Right renal pelvis (tissue), 4 donors: Measurements from ENCODE around the gene HYDIN. TPM values are rescaled to one million over a fixed set of nuclear protein-coding genes. Genes with fewer than 3 reads are reported as not detected.
"Not testable (repeated sequence)": the region's sequence is repeated elsewhere in the genome, so short reads cannot be mapped to it uniquely, and the experiment has no call there.

Experiments
- DNase-seq, 4 donors: peaks; one replicate each; pipeline ENCODE4 v3.0.0-alpha.2; 2013; ENCODE audit warnings: low read depth in 4 of 4, low spot score in 3 of 4, missing footprints in 1 of 4
- polyA plus RNA-seq, 4 donors: library from polyadenylated mRNA; unstranded; fragments of 120-200 nt; gene quantifications; one replicate each; pipeline ENCODE4 v1.2.1, GENCODE V29; 2013; ENCODE audit not compliant: insufficient read length in 4 of 4

Gene HYDIN
- polyA plus RNA-seq, 4 donors, result 11.6 to 13.1 (median 13.0) TPM

- not testable (repeated sequence) for DNase-seq
Measured at GRCh38 chr16:70888208-70888607, 342.3 kb downstream of the HYDIN start.

GRCh38 chr16:70884652-70885051 lies 345.9 kb downstream of the HYDIN start:
- DNase-seq, result not testable (repeated sequence)

- not testable (repeated sequence) for DNase-seq
Measured at GRCh38 chr16:70882311-70882710, 348.2 kb downstream of the HYDIN start.

GRCh38 chr16:70877895-70878294 lies 352.6 kb downstream of the HYDIN start:
- DNase-seq, result not testable (repeated sequence)

- DNase-seq, result not testable (repeated sequence)
Measured at GRCh38 chr16:70876442-70876841, 354.1 kb downstream of the HYDIN start.

- DNase-seq, result not testable (repeated sequence)
Measured at GRCh38 chr16:70864698-70865097, 365.8 kb downstream of the HYDIN start.

- not testable (repeated sequence) for DNase-seq
Measured at GRCh38 chr16:70861996-70862395, 368.5 kb downstream of the HYDIN start.

GRCh38 chr16:70851299-70851698 lies 379.2 kb downstream of the HYDIN start:
- not testable (repeated sequence) for DNase-seq

- not testable (repeated sequence) for DNase-seq
Measured at GRCh38 chr16:70823498-70824118, 406.9 kb downstream of the HYDIN start.

GRCh38 chr16:70822734-70823133 lies 407.8 kb downstream of the HYDIN start:
- DNase-seq, result not testable (repeated sequence)

- DNase-seq, result not testable (repeated sequence)
Measured at GRCh38 chr16:70818088-70818487, 412.4 kb downstream of the HYDIN start.

GRCh38 chr16:70809392-70810060 lies 421.0 kb downstream of the HYDIN start:
- no peak for DNase-seq

- DNase-seq, result no peak
Measured at GRCh38 chr16:70808371-70808770, 422.2 kb downstream of the HYDIN start.

- DNase-seq, result no peak
Measured at GRCh38 chr16:70805787-70806186, 424.7 kb downstream of the HYDIN start.

- DNase-seq, result no peak
Measured at GRCh38 chr16:70805380-70805779, 425.1 kb downstream of the HYDIN start.

GRCh38 chr16:70804734-70805169 lies 425.8 kb downstream of the HYDIN start:
- no peak for DNase-seq

GRCh38 chr16:70804153-70804733 lies 426.3 kb downstream of the HYDIN start:
- DNase-seq, result no peak

- DNase-seq, result no peak
Measured at GRCh38 chr16:70803319-70803718, 427.2 kb downstream of the HYDIN start.

- DNase-seq, result no peak
Measured at GRCh38 chr16:70801611-70802010, 428.9 kb downstream of the HYDIN start.

GRCh38 chr16:70800781-70801480 lies 429.6 kb downstream of the HYDIN start, which contains the start of gene VAC14:
Gene VAC14 (minus strand): TSS chr16:70801158. CDS start chr16:70800900, 258 bp downstream.
- DNase-seq, result peak; percentile 71 to 83 (median 80)

GRCh38 chr16:70800311-70800710 lies 430.2 kb downstream of the HYDIN start:
- no peak for DNase-seq
